ENCODE data around the gene EYS. TPM values are rescaled to one million over a fixed set of nuclear protein-coding genes. Genes with fewer than 3 reads are reported as not detected.
A peak's percentile ranks its signal among the peaks of the same experiment; 100 is the strongest.
"Not testable (repeated sequence)": the region's sequence is repeated elsewhere in the genome, so short reads cannot be mapped to it uniquely, and the experiment has no call there.

Gene EYS
- total and polyA plus RNA-seq, 8 donors = 0.24 to 0.85 (median 0.55) TPM

DNA sequence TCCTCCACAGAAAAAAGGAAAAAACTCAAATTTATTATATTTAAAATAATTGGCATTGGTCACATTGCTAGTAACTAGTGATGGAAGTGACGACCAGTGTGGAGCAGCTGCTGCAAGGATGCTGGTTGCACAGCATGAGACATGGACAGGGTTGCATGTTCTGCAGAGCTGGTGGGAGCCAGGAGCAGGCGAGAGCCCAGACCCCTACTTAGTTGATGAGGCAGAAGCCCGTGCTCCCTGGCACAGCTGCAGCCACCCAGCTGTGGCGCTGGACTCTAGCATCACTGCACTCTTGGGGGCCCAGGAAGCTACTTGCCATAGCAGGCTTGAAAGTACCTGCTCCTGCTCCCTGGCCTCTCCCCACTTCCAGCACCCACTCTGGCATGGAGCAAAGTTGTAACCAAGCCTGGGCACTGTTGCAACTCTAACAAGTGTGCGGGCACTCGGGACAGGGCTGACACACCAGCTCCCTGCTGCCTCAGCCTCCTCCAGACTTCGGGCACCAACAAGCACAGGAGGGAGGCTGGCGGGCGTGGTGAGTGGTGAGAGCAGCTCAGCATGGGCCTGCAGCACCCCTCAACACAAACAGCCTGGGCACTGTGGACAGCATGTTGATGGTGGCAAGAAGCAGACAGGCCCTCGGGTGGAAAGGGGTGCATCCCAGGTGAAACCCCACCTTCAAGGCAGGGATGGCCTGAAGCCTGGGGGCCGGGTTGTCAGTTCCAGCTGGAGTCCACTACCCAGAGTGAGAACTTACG, 69.6 kb downstream of the EYS start:
- Histone ChIP-seq H3K9me3 (no peaks in the 10 kb centered on the region), H3K27me3 (no peaks in the 10 kb centered on the region), H3K4me3 (no peak overlapping the region), H3K36me3 (no peaks in the 10 kb centered on the region), H3K4me1 (no peaks in the 10 kb centered on the region), H3K27ac (no peak overlapping the region)
- intact Hi-C loops (cut with DNase I) = no loop called here
- TF ChIP-seq, protein P1, sequence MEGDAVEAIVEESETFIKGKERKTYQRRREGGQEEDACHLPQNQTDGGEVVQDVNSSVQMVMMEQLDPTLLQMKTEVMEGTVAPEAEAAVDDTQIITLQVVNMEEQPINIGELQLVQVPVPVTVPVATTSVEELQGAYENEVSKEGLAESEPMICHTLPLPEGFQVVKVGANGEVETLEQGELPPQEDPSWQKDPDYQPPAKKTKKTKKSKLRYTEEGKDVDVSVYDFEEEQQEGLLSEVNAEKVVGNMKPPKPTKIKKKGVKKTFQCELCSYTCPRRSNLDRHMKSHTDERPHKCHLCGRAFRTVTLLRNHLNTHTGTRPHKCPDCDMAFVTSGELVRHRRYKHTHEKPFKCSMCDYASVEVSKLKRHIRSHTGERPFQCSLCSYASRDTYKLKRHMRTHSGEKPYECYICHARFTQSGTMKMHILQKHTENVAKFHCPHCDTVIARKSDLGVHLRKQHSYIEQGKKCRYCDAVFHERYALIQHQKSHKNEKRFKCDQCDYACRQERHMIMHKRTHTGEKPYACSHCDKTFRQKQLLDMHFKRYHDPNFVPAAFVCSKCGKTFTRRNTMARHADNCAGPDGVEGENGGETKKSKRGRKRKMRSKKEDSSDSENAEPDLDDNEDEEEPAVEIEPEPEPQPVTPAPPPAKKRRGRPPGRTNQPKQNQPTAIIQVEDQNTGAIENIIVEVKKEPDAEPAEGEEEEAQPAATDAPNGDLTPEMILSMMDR (IDR thresholded peaks at IDR 0.05) = no peak
- DNase-seq (peak in 1 of 4 donors; percentile 60), ATAC-seq (no peak)

DNA sequence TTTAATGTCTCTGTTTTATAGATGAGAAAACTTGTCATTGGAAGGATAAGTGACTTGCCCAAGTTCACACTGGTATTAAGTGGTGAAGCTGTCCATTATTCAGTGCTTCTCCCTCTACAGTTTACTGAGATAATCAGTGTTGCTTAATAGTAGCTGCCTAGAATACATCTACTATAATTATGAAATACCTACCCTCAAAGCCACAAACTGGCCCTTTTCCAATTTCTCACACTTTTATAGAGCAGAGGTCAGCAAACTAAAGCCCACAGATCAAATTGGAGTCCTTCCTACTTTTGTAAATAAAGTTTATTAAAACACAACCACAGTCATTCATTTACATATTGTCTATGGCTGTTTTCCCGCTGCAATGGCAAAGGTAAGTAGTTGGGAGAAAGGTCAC, 73.5 kb downstream of the EYS start:
- ATAC-seq (no peak), DNase-seq (no peak)
- H3K36me3 ChIP-seq = no peaks in the 10 kb centered on the region
- no peaks in the 10 kb centered on the region for H3K9me3 ChIP-seq
- no peaks in the 10 kb centered on the region for H3K4me1 ChIP-seq
- TF ChIP-seq, protein P1 (IDR thresholded peaks at IDR 0.05) = no peak
- intact Hi-C loops (cut with DNase I) = no loop called here
- H3K27me3 ChIP-seq = no peaks in the 10 kb centered on the region
- H3K4me3 ChIP-seq = no peak overlapping the region
- H3K27ac ChIP-seq = no peak overlapping the region

DNA sequence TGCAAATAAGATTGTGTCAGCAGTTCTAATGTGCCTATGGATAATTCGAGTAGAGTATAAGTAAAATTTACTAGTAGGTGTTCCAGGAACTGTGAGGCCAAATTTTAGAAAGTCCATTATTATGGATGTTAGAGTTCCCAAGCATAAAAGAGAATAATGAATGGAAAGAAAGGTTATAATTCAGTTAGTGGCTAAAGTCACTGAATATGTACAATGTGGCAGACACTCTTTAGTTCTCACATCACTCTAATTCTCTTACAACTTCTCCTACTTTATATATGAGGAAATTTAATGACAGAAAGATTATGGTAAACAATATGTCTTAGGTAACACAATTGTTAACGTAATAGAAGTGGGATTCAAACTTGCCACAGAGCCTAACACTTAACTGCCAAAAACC, 75.3 kb downstream of the EYS start:
- Histone ChIP-seq H3K4me3 (no peak overlapping the region), H3K9me3 (peaks cover 0 to 2% of the 10 kb centered on the region in 2 donors), H3K27me3 (no peaks in the 10 kb centered on the region), H3K36me3 (no peaks in the 10 kb centered on the region), H3K4me1 (no peaks in the 10 kb centered on the region), H3K27ac (no peak overlapping the region)
- no peak for DNase-seq
- intact Hi-C loops (cut with DNase I) = no loop called here
- TF ChIP-seq, protein P1 (IDR thresholded peaks at IDR 0.05) = no peak
- no peak for ATAC-seq

DNA sequence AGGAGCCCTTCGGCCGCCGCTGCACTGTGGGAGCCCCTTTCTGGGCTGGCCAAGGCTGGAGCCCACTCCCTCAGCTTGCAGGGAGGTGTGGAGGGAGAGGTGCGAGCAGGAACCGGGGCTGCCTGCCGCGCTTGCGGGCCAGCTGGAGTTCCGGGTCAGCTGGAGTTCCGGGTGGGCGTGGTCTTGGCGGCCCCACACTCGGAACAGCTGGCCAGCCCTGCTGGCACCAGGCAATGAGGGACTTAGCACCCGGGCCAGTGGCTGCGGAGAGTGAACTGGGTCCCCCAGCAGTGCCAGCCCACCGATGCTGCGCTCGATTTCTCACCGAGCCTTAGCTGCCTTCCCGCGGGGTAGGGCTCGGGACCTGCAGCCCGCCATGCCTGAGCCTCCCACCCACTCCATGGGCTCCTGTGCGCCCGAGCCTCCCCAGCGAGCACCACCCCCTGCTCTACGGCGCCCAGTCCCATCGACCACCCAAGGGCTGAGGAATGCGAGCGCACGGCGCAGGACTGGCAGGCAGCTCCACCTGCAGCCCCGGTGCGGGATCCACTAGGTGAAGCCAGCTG, 79.5 kb downstream of the EYS start:
- H3K4me1 ChIP-seq; H3K4me3 ChIP-seq; ATAC-seq; H3K9me3 ChIP-seq; intact Hi-C loops (cut with DNase I); H3K27ac ChIP-seq; H3K27me3 ChIP-seq; H3K36me3 ChIP-seq: not testable (repeated sequence)
- DNase-seq = peak in 1 of 4 donors; percentile 66

DNA sequence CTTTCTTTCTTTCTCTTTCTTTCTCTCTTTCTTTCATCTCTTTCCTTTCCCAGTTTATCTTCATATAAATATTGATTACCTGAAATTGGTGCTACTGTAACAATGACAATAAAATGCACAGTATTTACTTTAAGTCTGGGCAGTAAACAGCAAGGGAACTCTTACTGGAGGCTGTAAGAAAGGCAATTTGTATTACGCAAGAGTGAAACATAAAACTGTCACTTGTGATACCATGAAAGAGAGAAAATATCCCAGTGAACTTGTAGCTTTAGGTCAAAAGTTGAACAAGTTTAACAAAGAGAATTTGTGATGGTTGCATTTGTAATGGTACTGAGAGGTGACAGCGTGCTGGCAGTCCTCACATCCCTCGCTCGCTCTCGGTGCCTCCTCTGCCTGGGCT, 80.0 kb downstream of the EYS start:
- Histone ChIP-seq H3K36me3 (no peaks in the 10 kb centered on the region), H3K27ac (no peak overlapping the region), H3K9me3 (peaks cover 0 to 2% of the 10 kb centered on the region in 2 donors), H3K4me3 (no peak overlapping the region), H3K4me1 (no peaks in the 10 kb centered on the region), H3K27me3 (no peaks in the 10 kb centered on the region)
- intact Hi-C loops (cut with DNase I) = no loop called here
- TF ChIP-seq, protein P1 (IDR thresholded peaks at IDR 0.05) = no peak
- DNase-seq = no peak
- no peak for ATAC-seq

Measured in left lung (tissue), 10 donors.